T-helper 9 cell (primary cell): ENCODE measurements around the gene WRNIP1.
A peak's percentile ranks its signal among the peaks of the same experiment; 100 is the strongest.

Source experiments
- DNase-seq: peaks from one replicate; pipeline ENCODE4 v3.0.0-alpha.2; 2020

Gene WRNIP1

DNA sequence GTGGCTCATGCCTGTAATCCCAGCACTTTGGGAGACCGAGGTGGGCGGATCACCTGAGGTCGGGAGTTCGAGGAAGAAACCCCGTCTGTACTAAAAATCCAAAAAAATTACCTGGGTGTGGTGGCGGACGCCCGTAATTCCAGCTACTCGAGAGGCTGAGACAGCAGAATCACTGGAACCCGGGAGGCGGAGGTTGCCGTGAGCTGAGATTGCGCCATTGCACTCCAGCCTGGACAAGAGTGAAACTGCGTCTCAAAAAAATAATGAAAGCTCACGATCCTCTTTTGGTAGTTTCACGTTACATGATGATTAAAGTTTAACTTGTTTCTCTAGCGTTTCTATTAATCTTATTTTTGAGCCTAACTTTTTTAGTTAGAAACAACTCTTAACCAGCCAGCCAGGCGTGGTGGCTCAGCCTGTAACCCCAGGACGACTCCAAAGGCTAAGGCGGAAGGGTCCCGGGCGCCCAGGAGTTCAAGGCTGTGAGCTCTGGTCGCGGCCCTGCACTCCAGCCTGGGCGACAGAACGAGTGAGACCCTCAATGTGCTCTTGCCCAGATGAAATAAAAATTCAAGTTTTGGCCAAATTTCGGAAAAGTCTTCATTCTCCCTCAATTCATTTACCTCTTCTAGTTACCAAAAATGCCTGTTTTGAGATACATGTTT, 1.2 kb upstream of the WRNIP1 start:
- DNase-seq, result no peak

DNA sequence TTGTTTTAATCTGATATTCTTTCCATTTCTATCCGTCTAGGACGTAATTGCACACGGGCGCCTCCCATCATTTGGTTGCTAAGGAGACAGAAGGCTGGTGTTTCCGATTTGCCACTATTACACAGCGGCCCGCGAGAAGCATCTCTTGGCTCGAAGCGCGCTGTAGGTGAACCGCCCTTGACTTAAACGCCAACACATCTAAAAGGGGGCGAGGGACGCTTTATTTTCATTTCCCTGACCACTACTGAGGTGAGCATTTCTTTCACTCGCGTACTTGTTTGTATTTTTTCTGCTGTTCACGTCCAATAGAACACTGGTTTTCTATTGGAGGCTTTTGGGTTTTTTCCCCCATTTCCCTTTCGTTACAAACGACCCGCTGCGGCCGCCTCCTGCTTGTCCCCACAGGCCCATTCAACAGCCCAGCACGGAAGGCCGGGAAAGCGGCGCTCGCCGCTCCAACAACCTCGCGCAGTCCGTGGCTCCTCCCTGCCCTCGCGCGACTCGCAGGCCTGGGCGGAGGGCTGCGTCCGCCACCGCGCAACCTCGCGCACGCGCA, 505 bp upstream of the WRNIP1 start:
- peak; percentile 54 for DNase-seq

DNA sequence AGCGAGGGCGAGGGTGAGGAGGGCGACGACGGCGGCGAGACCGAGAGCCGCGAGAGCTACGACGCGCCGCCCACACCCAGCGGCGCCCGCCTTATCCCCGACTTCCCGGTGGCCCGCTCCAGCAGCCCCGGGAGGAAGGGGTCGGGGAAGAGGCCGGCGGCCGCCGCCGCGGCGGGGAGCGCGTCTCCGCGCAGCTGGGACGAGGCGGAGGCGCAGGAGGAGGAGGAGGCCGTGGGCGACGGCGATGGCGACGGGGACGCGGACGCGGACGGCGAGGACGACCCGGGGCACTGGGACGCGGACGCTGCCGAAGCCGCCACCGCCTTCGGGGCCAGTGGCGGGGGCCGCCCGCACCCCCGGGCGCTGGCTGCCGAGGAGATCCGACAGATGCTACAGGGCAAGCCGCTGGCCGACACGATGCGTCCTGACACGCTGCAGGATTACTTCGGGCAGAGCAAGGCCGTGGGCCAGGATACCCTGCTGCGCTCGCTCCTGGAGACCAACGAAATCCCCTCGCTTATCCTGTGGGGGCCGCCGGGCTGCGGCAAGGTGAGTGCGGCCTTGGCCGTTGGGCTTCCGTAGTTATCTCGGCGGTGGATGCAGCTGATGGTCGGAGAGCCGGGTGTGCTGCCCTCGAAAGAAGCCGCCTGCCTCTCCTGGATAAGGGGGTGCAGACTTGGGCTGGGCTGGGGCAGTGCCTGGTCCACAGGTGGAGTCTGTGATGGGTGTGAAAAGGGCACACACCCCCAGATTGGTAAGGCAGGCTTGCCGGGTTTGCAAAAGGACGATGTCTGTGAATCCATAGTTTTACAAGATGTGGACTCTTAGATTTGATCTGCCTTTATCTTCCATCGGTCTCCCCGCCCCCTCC, 938 bp downstream of the WRNIP1 start:
- peak; percentile 14 for DNase-seq

DNA sequence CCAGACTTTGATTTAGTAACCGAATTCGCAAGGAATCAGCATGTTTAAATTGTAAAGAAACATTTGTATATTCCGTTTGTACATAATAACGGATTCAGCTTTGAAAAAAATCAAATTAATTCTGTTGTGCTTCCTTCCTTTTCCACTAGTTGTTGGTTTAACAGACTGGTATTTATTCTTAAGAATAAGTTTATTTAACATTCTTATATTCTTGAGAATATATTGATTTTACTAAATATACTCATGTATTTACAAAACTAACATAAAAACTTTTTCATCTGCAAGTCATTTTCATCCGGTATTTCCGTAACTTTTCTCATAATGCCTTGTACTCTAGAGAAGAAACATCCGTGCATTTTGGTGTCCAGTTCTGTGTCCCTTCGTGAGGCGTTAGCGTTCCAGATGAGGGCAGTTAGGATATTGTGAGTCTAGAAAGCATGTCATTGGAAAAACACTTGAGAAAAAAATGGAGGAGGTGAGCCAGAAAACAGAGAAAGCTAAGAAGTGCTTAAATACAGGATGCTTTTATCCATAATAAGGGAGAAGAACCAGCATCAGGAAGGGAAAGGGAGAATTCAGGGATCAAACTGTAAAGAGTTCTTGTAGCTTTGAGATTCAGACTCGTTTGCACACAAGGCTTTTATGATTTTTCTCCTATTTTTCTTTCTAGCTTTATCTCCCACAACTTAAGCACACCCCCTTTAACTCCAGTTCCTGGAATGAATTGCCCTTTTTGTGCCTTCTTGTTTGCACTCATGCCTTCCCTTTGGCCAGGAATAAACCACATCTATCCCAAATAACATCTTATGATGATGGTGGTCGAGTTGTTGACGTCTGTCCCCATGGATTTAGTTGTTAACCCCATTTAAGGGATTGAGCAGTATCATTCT, 1.8 kb downstream of the WRNIP1 start:
- no peak for DNase-seq

DNA sequence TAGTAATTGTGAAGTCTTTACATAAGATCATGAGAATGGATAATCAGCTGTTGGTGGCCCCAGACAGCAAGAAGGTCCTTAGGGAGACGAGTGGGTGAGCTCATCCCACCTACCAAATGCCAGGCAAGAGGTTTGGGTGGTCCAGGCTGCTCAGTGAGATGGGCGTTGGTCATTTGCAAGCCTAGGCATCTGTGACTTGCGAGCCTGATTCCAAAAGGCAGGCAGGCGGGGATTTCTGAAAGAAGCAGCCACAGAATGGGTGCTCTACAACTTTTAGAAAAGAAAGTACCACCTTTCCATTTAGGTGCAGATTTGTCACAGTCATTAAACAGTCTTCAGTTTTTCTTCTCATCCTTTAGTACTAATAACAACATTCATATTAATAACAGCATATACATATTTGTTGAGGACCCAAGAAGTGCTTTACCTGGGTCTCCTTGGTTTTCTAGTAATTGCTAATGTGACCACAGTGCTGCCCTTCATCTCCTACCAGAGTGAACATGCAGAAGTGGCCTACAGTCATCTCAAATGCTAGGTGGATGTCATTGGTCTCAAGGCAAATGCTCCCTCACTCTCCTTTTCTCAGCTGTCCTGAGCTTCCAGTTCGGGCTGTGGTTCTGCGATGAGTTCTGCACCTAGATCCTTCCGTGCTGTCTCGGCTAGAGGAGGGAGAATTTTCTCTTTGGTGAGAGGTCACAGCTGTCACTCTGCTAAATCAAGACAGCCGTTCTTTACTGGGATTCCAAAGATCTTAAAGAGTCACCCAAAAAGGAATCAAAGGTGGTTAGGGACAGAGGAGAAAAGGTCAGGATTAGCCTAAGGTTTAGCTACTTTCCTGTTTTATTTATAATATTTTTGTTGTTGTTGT, 2.7 kb downstream of the WRNIP1 start:
- DNase-seq, result no peak

DNA sequence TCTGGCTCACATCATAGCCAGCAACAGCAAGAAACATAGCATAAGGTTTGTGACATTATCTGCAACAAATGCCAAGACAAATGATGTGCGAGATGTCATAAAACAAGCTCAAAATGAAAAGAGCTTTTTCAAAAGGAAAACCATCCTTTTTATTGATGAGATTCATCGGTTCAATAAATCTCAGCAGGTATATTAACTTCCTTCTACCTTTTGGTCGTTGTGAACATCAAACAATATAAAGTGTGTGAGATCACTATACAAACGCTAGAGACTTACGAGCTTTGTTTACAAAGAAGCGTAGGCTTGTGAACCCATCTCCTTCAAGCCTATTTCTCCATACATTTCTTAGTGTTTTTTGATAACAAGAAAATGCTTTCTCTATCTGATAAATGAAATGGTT, 3.5 kb downstream of the WRNIP1 start:
- DNase-seq, result no peak

DNA sequence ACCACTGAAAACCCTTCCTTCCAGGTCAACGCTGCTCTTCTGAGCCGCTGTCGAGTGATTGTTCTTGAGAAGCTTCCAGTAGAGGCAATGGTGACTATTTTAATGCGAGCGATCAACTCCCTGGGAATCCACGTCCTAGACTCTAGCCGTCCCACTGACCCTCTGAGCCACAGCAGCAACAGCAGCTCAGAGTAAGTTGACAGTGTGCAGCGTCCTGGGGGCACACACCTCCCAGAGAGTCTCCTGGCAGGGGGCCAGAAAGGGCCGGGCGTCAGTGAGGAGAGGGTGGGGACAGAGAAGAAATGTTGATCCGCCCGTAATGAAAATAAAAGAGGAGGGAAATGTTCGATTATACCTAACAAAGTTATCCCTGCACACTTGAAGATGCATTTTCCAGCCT, 5.0 kb downstream of the WRNIP1 start:
- no peak for DNase-seq

DNA sequence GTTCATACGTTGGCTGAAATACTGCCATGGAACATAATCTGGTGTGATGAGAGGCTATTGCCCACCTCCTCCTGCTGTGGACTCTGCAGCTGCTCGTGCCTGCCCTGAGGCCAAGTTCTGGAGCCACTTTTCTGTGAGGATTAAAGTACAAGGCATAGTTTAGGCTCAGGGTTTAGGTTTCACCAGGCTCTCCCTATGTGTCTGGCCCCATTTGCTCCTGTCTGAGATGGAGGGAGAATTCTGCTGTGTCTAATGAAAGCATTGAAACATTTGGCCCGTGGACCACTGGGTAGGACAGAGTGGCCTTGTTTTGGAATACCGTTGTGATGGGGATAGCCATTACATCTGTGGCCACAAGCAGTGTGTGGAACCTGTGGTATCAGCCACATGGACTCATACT, 5.9 kb downstream of the WRNIP1 start:
- no peak for DNase-seq

DNA sequence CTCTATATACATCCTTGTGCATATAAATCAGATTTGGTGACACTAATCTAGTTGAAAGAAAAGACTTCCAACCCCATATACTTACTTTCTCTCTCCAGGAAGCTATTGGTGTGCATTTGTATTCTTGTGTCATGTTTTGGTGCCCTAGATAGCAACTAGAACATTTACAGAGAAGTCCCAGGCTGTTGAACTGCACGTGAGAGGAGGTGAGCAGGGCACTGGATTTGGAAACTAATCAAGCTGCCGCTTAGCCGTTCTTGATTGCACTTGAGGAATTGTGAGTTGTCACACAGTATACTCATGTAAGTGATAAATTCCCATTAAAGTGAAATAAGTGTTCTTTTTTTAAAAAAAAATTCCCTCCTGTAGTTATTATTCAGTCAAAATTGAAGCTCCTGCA, 7.6 kb downstream of the WRNIP1 start:
- DNase-seq, result no peak

DNA sequence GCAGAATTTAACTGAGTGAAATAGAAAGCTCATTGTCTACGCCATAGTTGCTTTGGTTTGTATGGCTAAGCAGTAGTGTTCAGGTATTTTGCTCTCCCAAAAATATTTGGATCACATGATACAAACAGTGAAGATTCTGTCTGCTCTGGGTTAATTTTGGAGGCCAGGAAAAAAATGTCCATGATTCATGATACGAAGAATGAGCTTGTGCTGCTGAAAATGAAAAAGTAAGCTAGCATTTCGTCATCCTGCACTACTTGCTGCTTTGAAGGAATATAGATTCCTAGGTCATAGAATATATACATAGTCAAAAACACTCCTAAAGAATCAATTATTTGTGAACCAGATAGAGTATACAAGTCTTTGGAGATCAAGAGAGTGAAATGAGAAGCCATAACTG, 8.3 kb downstream of the WRNIP1 start:
- no peak for DNase-seq

DNA sequence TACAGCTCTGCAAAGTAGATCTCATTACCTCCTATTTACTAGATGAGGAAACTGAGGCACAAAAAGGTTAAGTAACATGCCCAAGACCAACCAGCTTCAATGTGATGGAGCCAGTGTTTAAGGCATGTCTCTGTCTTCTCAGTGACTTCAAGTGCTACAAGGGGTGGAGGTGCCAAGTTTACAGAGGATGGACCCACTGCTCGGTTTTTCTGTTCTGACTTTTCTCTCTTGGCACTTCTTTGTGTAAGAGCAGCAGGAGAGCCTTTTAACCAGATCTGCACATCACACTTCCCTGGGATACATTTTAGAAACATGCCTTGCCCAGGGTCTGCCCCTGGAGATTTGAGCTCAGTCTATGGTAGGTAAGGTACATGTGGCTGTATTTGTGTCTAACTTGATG, 9.8 kb downstream of the WRNIP1 start:
- DNase-seq, result no peak

DNA sequence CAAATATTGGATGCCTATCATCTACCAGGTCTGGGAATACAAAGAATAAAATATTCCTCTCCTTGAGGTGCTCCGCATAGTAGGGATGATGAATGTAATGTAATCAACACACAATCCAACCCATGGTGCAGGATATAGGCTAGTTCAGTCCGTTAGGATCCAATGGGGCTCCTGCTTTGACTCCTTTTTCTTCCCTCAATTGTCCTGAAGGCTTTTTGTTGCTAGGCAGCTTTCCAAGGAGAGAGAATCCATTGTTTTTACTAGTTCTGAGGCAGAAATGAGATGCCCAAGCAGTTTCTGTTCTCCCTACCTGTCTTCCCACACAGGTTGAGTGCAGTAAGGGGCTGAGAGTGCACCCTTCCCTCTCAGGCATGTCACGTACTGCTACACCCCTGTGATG, 12.1 kb downstream of the WRNIP1 start:
- DNase-seq, result no peak

DNA sequence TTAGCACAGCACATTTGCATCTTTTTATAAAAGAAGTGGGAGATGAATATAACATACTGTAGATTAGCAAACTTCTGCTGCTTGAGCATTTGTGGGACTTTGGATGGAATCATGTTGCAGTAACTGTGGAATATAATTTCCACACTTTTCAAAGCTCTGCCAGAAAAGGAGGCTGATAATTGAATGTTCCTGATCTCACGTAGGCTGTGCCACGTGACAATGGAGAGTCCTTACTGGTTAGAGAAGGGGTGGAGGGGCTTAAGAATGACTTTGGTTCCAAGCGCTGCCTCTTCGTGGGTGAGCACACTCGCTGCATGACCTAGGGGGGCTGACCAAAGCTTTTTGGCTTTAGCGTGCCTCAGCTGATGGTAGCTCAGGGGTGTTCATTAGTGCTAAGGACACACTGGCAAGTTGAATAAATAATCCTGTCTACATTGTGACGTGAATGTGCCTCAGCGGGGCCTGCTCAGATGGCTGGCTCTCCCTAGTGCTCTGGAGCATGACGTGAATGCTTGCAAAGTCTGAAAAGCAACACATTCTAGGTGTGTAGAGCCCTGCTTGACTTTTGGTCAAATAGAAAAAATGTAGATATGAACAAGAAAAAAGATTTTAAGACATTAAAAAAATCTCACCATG, 15.0 kb downstream of the WRNIP1 start:
- no peak for DNase-seq

DNA sequence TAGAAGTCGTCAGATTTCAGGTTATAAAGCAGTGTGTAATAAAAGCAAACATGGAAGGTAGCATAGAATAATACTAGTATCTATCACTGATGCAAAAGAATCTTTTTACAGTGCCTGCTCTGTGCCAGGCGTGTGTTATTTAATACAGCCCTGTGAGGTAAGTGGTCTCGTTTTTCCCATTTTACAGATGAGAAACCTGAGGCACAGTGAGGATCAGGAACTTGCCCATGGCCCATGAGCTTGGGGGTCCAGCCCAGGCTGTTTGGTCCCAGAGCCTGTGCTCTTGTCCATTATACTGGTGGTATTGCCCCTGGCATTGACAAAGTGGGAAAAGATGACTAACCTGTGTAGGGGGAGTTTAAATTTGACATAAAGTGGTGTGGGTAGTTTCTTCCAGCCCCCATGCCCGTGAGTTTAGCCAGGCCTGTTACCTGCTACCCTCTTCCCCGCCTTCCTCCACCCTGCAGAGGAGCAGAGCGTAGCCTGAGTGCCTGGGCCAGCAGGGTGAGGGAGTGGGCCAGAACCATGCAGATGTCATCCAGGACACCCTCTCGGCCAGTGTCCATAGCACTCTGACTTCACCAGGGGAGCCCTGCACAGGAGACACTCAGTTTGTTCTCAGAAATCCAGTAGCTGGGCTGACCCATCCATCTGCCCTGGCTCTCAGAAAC, 16.6 kb downstream of the WRNIP1 start:
- DNase-seq, result no peak

DNA sequence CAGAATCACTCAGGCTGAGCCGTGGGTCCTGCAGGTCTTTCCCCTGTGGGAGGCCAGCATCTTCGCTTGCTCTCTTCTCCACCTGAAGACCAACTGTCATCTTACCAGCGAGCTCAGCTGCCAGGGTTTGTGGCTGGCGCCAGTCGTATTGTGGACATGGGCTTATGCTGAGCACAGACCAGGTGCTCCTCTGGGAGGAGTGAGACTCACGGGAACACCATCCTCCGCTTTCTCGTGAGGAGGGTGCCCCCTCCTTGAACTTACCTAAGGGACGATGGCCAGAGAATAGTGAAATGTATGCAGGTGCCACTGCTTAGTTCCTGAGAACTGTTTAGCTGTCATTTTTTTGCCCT, 17.1 kb downstream of the WRNIP1 start:
- DNase-seq, result no peak

DNA sequence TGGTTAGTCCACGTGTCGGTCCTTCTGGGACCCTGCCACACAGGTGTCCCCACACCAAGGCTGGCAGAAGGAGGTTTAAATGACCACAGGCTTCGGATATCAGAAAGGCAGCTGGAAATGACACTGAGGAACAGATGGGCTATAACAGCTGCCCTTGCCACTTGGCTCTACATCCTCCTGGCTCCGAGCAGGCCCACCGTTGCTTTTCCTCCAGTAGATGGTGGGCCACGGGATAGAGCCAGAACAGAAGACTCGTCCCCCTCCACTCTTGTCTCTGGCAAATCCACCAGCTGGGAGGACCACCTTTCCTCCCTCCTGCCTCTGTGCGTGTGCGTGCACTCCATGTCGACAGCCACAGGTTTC, 17.6 kb downstream of the WRNIP1 start:
- DNase-seq, result no peak

DNA sequence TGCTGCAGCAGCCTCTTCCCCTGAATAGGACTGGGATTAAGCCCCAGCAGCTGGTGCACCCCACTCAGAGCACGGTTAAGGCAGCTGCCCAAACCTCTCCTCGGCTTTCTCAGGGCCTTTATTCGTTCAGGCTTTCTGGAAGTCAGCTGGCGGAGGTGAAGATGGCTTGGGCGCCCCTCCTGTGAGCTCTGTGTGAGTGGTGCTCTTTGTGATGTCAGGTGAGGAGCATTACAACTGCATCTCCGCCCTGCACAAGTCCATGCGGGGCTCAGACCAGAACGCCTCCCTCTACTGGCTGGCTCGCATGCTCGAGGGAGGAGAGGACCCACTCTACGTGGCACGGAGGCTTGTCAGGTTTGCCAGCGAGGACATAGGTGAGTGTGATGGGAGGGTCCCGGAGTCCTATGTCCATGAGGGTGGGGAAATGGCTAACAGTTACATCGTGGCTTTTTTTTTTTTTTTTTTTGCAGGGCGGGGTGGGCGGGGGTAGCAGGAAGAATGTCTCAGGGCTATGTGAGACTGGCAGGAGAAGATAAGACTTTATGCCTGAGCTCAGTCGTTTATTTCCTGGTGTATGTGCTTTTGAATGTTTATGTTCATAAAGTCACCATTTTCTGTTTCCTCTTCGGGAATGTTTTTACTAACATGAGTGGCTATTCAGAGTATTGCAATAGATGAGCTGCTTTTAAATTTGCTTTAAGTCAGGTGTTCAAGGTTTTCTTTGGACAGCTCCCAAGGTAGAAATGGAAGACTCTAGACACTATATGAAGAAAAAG, 18.2 kb downstream of the WRNIP1 start:
- no peak for DNase-seq

DNA sequence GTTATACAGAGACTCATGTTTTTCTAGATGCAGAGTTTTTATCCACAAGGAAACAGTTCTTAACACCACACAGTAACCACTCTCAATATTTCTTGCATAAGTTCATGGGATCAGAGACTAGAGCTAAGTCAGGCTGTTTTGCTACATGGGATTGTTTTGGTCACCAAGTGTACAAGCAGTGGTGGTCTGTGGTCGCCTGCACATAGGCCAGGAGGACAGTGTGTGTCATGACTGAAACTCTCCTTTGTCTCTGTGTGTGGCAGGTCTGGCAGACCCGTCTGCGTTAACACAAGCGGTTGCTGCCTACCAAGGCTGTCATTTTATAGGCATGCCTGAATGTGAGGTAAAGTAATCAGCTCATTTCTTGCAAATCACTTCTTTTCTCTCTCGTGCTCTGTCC, 18.9 kb downstream of the WRNIP1 start:
- DNase-seq, result no peak

DNA sequence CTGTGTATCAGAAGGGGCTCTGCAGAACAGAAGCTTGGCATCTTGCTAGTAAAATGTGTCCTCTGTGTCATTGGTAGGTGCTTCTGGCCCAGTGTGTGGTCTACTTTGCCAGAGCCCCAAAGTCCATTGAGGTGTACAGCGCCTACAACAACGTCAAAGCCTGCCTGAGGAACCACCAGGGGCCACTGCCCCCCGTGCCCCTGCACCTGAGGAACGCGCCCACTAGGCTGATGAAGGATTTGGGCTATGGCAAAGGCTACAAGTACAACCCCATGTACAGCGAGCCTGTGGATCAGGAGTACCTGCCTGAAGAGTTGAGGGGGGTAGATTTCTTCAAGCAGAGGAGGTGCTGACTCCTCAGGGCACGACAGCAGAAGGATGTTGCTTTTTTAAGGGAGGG, 19.7 kb downstream of the WRNIP1 start:
- DNase-seq, result no peak

DNA sequence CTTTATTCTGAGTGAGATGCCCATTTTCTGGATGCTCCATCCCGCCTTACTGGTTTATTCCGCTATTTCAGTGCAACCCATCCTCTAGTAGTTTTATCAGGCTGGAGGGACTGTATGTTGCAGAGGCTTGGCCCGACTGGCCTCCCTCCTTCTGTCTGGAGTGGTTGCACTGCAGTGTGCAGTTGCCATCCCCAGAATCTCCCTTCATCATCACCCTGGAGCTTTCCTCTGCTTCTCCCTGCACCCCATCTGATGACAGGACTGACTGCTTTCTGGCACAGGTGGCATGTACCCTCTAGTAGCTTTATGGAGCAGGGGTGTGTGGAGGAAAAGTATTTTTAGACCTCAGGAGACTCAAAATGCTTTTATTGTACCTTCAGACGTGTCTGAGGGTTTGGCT, 21.1 kb downstream of the WRNIP1 start:
- no peak for DNase-seq
